ENCODE data around the gene CETN1. TPM values are rescaled to one million over a fixed set of nuclear protein-coding genes. Genes with fewer than 3 reads are reported as not detected.

The CETN1 gene
- total RNA-seq, 1 donor, result not detected

- no peak for DNase-seq (ENCODE audit: insufficient read length, low spot score, missing footprints)
- H3K27me3 ChIP-seq (ENCODE audit: insufficient read depth, low read length), result peaks cover 23% of the 10 kb centered on the region
- no peaks in the 10 kb centered on the region for H4K20me1 ChIP-seq (ENCODE audit: insufficient read depth, low read length)
- no peaks in the 10 kb centered on the region for H3K36me3 ChIP-seq (ENCODE audit: insufficient read depth, low read length)
- no peak for TF ChIP-seq CTCF (IDR thresholded peaks at IDR 0.05; ENCODE audit: extremely low read depth, low read depth, low read length)
- H2AFZ ChIP-seq (ENCODE audit: low read length), result no peak overlapping the region
- H3K4me2 ChIP-seq (ENCODE audit: insufficient read depth, low read length), result no peak overlapping the region
- H3K4me1 ChIP-seq (ENCODE audit: insufficient read depth, low read length), result no peaks in the 10 kb centered on the region
- no peaks in the 10 kb centered on the region for H3K9me3 ChIP-seq (ENCODE audit: low read depth, low read length)
- H3K4me3 ChIP-seq (ENCODE audit: insufficient read depth, low read length), result no peak overlapping the region
- no peak overlapping the region for H3K27ac ChIP-seq (ENCODE audit: low read depth, low read length)
- no peaks in the 10 kb centered on the region for H3K79me2 ChIP-seq (ENCODE audit: insufficient read depth, low read length)
Observed at GRCh38 chr18:573385-573784, 6.8 kb upstream of the CETN1 start.

- no peaks in the 10 kb centered on the region for H3K36me3 ChIP-seq (ENCODE audit: insufficient read depth, low read length)
- peaks cover 23% of the 10 kb centered on the region for H3K27me3 ChIP-seq (ENCODE audit: insufficient read depth, low read length)
- H3K4me3 ChIP-seq (ENCODE audit: insufficient read depth, low read length), result no peak overlapping the region
- no peaks in the 10 kb centered on the region for H3K4me1 ChIP-seq (ENCODE audit: insufficient read depth, low read length)
- no peaks in the 10 kb centered on the region for H3K79me2 ChIP-seq (ENCODE audit: insufficient read depth, low read length)
- no peak for DNase-seq (ENCODE audit: insufficient read length, low spot score, missing footprints)
- H3K27ac ChIP-seq (ENCODE audit: low read depth, low read length), result no peak overlapping the region
- H3K4me2 ChIP-seq (ENCODE audit: insufficient read depth, low read length), result no peak overlapping the region
- H3K9me3 ChIP-seq (ENCODE audit: low read depth, low read length), result no peaks in the 10 kb centered on the region
- H2AFZ ChIP-seq (ENCODE audit: low read length), result no peak overlapping the region
- no peaks in the 10 kb centered on the region for H4K20me1 ChIP-seq (ENCODE audit: insufficient read depth, low read length)
- TF ChIP-seq CTCF (IDR thresholded peaks at IDR 0.05; ENCODE audit: extremely low read depth, low read depth, low read length), result no peak
Observed at GRCh38 chr18:574149-574860, 5.9 kb upstream of the CETN1 start.

GRCh38 chr18:574865-575645 lies 5.1 kb upstream of the CETN1 start:
- H4K20me1 ChIP-seq (ENCODE audit: insufficient read depth, low read length), result no peaks in the 10 kb centered on the region
- H3K79me2 ChIP-seq (ENCODE audit: insufficient read depth, low read length), result no peaks in the 10 kb centered on the region
- H3K27ac ChIP-seq (ENCODE audit: low read depth, low read length), result no peak overlapping the region
- H3K4me1 ChIP-seq (ENCODE audit: insufficient read depth, low read length), result no peaks in the 10 kb centered on the region
- no peak for DNase-seq (ENCODE audit: insufficient read length, low spot score, missing footprints)
- H2AFZ ChIP-seq (ENCODE audit: low read length), result no peak overlapping the region
- no peak overlapping the region for H3K4me3 ChIP-seq (ENCODE audit: insufficient read depth, low read length)
- TF ChIP-seq CTCF (IDR thresholded peaks at IDR 0.05; ENCODE audit: extremely low read depth, low read depth, low read length), result no peak
- no peak overlapping the region for H3K4me2 ChIP-seq (ENCODE audit: insufficient read depth, low read length)
- no peaks in the 10 kb centered on the region for H3K36me3 ChIP-seq (ENCODE audit: insufficient read depth, low read length)
- H3K9me3 ChIP-seq (ENCODE audit: low read depth, low read length), result no peaks in the 10 kb centered on the region
- H3K27me3 ChIP-seq (ENCODE audit: insufficient read depth, low read length), result peaks cover 23% of the 10 kb centered on the region

GRCh38 chr18:576924-577323 lies 3.3 kb upstream of the CETN1 start:
- Histone ChIP-seq H3K9me3 (ENCODE audit: low read depth, low read length) (no peaks in the 10 kb centered on the region), H3K4me1 (ENCODE audit: insufficient read depth, low read length) (no peaks in the 10 kb centered on the region)
- no peak for TF ChIP-seq CTCF (IDR thresholded peaks at IDR 0.05; ENCODE audit: extremely low read depth, low read depth, low read length)

More at GRCh38 chr18:576924-577323, 3.3 kb upstream of the CETN1 start:
- H3K27me3 ChIP-seq (ENCODE audit: insufficient read depth, low read length), result peaks cover 21% of the 10 kb centered on the region
- no peaks in the 10 kb centered on the region for H3K36me3 ChIP-seq (ENCODE audit: insufficient read depth, low read length)
- no peaks in the 10 kb centered on the region for H3K79me2 ChIP-seq (ENCODE audit: insufficient read depth, low read length)
- no peak overlapping the region for H3K27ac ChIP-seq (ENCODE audit: low read depth, low read length)
- DNase-seq (ENCODE audit: insufficient read length, low spot score, missing footprints), result peak; percentile 73
- no peak overlapping the region for H3K4me3 ChIP-seq (ENCODE audit: insufficient read depth, low read length)
- H3K4me2 ChIP-seq (ENCODE audit: insufficient read depth, low read length), result no peak overlapping the region
- no peaks in the 10 kb centered on the region for H4K20me1 ChIP-seq (ENCODE audit: insufficient read depth, low read length)
- H2AFZ ChIP-seq (ENCODE audit: low read length), result no peak overlapping the region
